Measurements from ENCODE around the gene ACACB. TPM values are rescaled to one million over a fixed set of nuclear protein-coding genes. Genes with fewer than 3 reads are reported as not detected.

Gene ACACB
- total RNA-seq, 1 donor from 2014 or later = 12.9 TPM

GRCh38 chr12:109173443-109174240, 57.3 kb downstream of the ACACB start:
- Mint-ChIP-seq H3K27ac (no peak overlapping the region), H3K36me3 (ENCODE audit: low read depth) (peaks cover 22% of the 10 kb centered on the region), H3K9me3 (peaks cover 4% of the 10 kb centered on the region), H3K4me3 (ENCODE audit: low read depth) (no peak overlapping the region), H3K27me3 (ENCODE audit: low read depth) (no peaks in the 10 kb centered on the region), H3K4me1 (ENCODE audit: low read depth) (no peaks in the 10 kb centered on the region)
- intact Hi-C loops (cut with micrococcal nuclease) = no loop called here
- no peak for DNase-seq (ENCODE audit: low spot score)

- intact Hi-C loops (cut with micrococcal nuclease) = no loop called here
- no peaks in the 10 kb centered on the region for H3K4me1 Mint-ChIP-seq (ENCODE audit: low read depth)
- peaks cover 4% of the 10 kb centered on the region for H3K9me3 Mint-ChIP-seq
- DNase-seq (ENCODE audit: low spot score) = no peak
- no peak overlapping the region for H3K27ac Mint-ChIP-seq
- no peaks in the 10 kb centered on the region for H3K27me3 Mint-ChIP-seq (ENCODE audit: low read depth)
- H3K4me3 Mint-ChIP-seq (ENCODE audit: low read depth) = no peak overlapping the region
- H3K36me3 Mint-ChIP-seq (ENCODE audit: low read depth) = peaks cover 22% of the 10 kb centered on the region
Observed at GRCh38 chr12:109174468-109174867, 58.1 kb downstream of the ACACB start.

GRCh38 chr12:109178532-109178931, 62.1 kb downstream of the ACACB start:
- Mint-ChIP-seq H3K27ac (no peak overlapping the region), H3K36me3 (ENCODE audit: low read depth) (peaks cover 5% of the 10 kb centered on the region), H3K9me3 (no peaks in the 10 kb centered on the region), H3K27me3 (ENCODE audit: low read depth) (no peaks in the 10 kb centered on the region), H3K4me3 (ENCODE audit: low read depth) (no peak overlapping the region), H3K4me1 (ENCODE audit: low read depth) (no peaks in the 10 kb centered on the region)
- no peak for DNase-seq (ENCODE audit: low spot score)
- intact Hi-C loops (cut with micrococcal nuclease) = no loop called here

- H3K27ac Mint-ChIP-seq = no peak overlapping the region
- no peak overlapping the region for H3K4me3 Mint-ChIP-seq (ENCODE audit: low read depth)
- DNase-seq (ENCODE audit: low spot score) = no peak
- H3K4me1 Mint-ChIP-seq (ENCODE audit: low read depth) = no peaks in the 10 kb centered on the region
- no peaks in the 10 kb centered on the region for H3K9me3 Mint-ChIP-seq
- H3K27me3 Mint-ChIP-seq (ENCODE audit: low read depth) = no peaks in the 10 kb centered on the region
- intact Hi-C loops (cut with micrococcal nuclease) = no loop called here
- no peaks in the 10 kb centered on the region for H3K36me3 Mint-ChIP-seq (ENCODE audit: low read depth)
Observed at GRCh38 chr12:109179927-109180326, 63.5 kb downstream of the ACACB start.

GRCh38 chr12:109182041-109182839, 65.9 kb downstream of the ACACB start:
- DNase-seq (ENCODE audit: low spot score) = no peak
- peaks cover 3% of the 10 kb centered on the region for H3K36me3 Mint-ChIP-seq (ENCODE audit: low read depth)
- no peak overlapping the region for H3K27ac Mint-ChIP-seq
- H3K4me3 Mint-ChIP-seq (ENCODE audit: low read depth) = no peak overlapping the region
- H3K9me3 Mint-ChIP-seq = no peaks in the 10 kb centered on the region
- H3K4me1 Mint-ChIP-seq (ENCODE audit: low read depth) = no peaks in the 10 kb centered on the region
- intact Hi-C loops (cut with micrococcal nuclease) = no loop called here
- no peaks in the 10 kb centered on the region for H3K27me3 Mint-ChIP-seq (ENCODE audit: low read depth)

GRCh38 chr12:109185441-109185840, 69.1 kb downstream of the ACACB start:
- Mint-ChIP-seq H3K9me3 (no peaks in the 10 kb centered on the region), H3K4me1 (ENCODE audit: low read depth) (no peaks in the 10 kb centered on the region), H3K27ac (no peak overlapping the region), H3K27me3 (ENCODE audit: low read depth) (no peaks in the 10 kb centered on the region), H3K4me3 (ENCODE audit: low read depth) (no peak overlapping the region), H3K36me3 (ENCODE audit: low read depth) (peaks cover 3% of the 10 kb centered on the region)
- DNase-seq (ENCODE audit: low spot score) = no peak
- intact Hi-C loops (cut with micrococcal nuclease) = no loop called here

GRCh38 chr12:109186993-109187653, 70.7 kb downstream of the ACACB start:
- H3K27ac Mint-ChIP-seq = no peak overlapping the region
- no peaks in the 10 kb centered on the region for H3K4me1 Mint-ChIP-seq (ENCODE audit: low read depth)

GRCh38 chr12:109188108-109188712, 71.8 kb downstream of the ACACB start:
- H3K9me3 Mint-ChIP-seq = no peaks in the 10 kb centered on the region
- H3K4me1 Mint-ChIP-seq (ENCODE audit: low read depth) = no peaks in the 10 kb centered on the region

More at GRCh38 chr12:109186993-109187653, 70.7 kb downstream of the ACACB start:
- Mint-ChIP-seq H3K27me3 (ENCODE audit: low read depth) (no peaks in the 10 kb centered on the region), H3K9me3 (no peaks in the 10 kb centered on the region), H3K36me3 (ENCODE audit: low read depth) (peaks cover 3% of the 10 kb centered on the region), H3K4me3 (ENCODE audit: low read depth) (no peak overlapping the region)
- intact Hi-C loops (cut with micrococcal nuclease) = no loop called here
- no peak for DNase-seq (ENCODE audit: low spot score)

GRCh38 chr12:109189291-109189690, 72.9 kb downstream of the ACACB start:
- H3K27ac Mint-ChIP-seq = no peak overlapping the region
- no peaks in the 10 kb centered on the region for H3K9me3 Mint-ChIP-seq
- H3K27me3 Mint-ChIP-seq (ENCODE audit: low read depth) = no peaks in the 10 kb centered on the region
- no peaks in the 10 kb centered on the region for H3K4me1 Mint-ChIP-seq (ENCODE audit: low read depth)
- no peak overlapping the region for H3K4me3 Mint-ChIP-seq (ENCODE audit: low read depth)
- no peak for DNase-seq (ENCODE audit: low spot score)
- intact Hi-C loops (cut with micrococcal nuclease) = no loop called here
- peaks cover 3% of the 10 kb centered on the region for H3K36me3 Mint-ChIP-seq (ENCODE audit: low read depth)

More at GRCh38 chr12:109188108-109188712, 71.8 kb downstream of the ACACB start:
- H3K36me3 Mint-ChIP-seq (ENCODE audit: low read depth) = peaks cover 3% of the 10 kb centered on the region
- intact Hi-C loops (cut with micrococcal nuclease) = no loop called here
- DNase-seq (ENCODE audit: low spot score) = no peak
- no peak overlapping the region for H3K4me3 Mint-ChIP-seq (ENCODE audit: low read depth)
- H3K27me3 Mint-ChIP-seq (ENCODE audit: low read depth) = no peaks in the 10 kb centered on the region
- H3K27ac Mint-ChIP-seq = no peak overlapping the region

GRCh38 chr12:109191621-109192250, 75.3 kb downstream of the ACACB start:
- Mint-ChIP-seq H3K4me3 (ENCODE audit: low read depth) (no peak overlapping the region), H3K27ac (no peak overlapping the region), H3K36me3 (ENCODE audit: low read depth) (peaks cover 9% of the 10 kb centered on the region), H3K27me3 (ENCODE audit: low read depth) (no peaks in the 10 kb centered on the region), H3K9me3 (no peaks in the 10 kb centered on the region), H3K4me1 (ENCODE audit: low read depth) (no peaks in the 10 kb centered on the region)
- DNase-seq (ENCODE audit: low spot score) = no peak
- intact Hi-C loops (cut with micrococcal nuclease) = no loop called here

- no peaks in the 10 kb centered on the region for H3K27me3 Mint-ChIP-seq (ENCODE audit: low read depth)
- no peak overlapping the region for H3K4me3 Mint-ChIP-seq (ENCODE audit: low read depth)
- no peaks in the 10 kb centered on the region for H3K4me1 Mint-ChIP-seq (ENCODE audit: low read depth)
- H3K36me3 Mint-ChIP-seq (ENCODE audit: low read depth) = peaks cover 9% of the 10 kb centered on the region
- no peak for DNase-seq (ENCODE audit: low spot score)
- no peak overlapping the region for H3K27ac Mint-ChIP-seq
- intact Hi-C loops (cut with micrococcal nuclease) = no loop called here
- no peaks in the 10 kb centered on the region for H3K9me3 Mint-ChIP-seq
Observed at GRCh38 chr12:109192358-109192757, 76.0 kb downstream of the ACACB start.

GRCh38 chr12:109193896-109194295, 77.5 kb downstream of the ACACB start:
- Mint-ChIP-seq H3K4me1 (ENCODE audit: low read depth) (no peaks in the 10 kb centered on the region), H3K9me3 (no peaks in the 10 kb centered on the region), H3K36me3 (ENCODE audit: low read depth) (peaks cover 9% of the 10 kb centered on the region), H3K27me3 (ENCODE audit: low read depth) (no peaks in the 10 kb centered on the region), H3K27ac (no peak overlapping the region), H3K4me3 (ENCODE audit: low read depth) (no peak overlapping the region)
- no peak for DNase-seq (ENCODE audit: low spot score)
- intact Hi-C loops (cut with micrococcal nuclease) = no loop called here

All from activated T-helper 2 cell treated with anti-CD3 and anti-CD28 coated beads, Interferon-gamma antibody, Interleukin-2, Interleukin-4, amounts not matched to agents 10 μg/mL and 5 μg/mL and 100 μg/mL, durations not matched to agents 14 hours and 24 hours and 36 hours (primary cell).